SK-N-SH (cell line): ENCODE results near the gene SLC8A1.

Experiments used
- ELF1 ChIP-seq: IDR thresholded peaks from 2 replicates; pipeline ENCODE4 v1.4.0; 2012
- EP300 ChIP-seq, 2 experiments: IDR thresholded peaks; 2 replicates each; pipeline versions ENCODE4 v1.4.0 to v1.6.1; 2012; ENCODE audit warnings: borderline replicate concordance in 1 of 2, low read depth in 1 of 2, low read length in 1 of 2
- FOXM1 ChIP-seq: IDR thresholded peaks from 2 replicates; pipeline ENCODE4 v1.4.0; 2012; ENCODE audit warnings: low read depth, mild to moderate bottlenecking
- JUND ChIP-seq: IDR thresholded peaks from 2 replicates; pipeline ENCODE4 v1.4.0; 2012
- MXI1 ChIP-seq: IDR thresholded peaks from 2 replicates; pipeline ENCODE4 v1.6.1; 2012; ENCODE audit warnings: mild to moderate bottlenecking, low read depth, low read length, improper control_type of control experiment
- POLR2AphosphoS5 ChIP-seq: IDR thresholded peaks from 2 replicates; pipeline ENCODE4 v1.6.1; 2012; ENCODE audit warnings: low read depth, low read length
- SMC3 ChIP-seq: IDR thresholded peaks from 2 replicates; pipeline ENCODE4 v1.6.1; 2012; ENCODE audit warnings: low read depth, low read length, improper control_type of control experiment
- TAF1 ChIP-seq: IDR thresholded peaks from 2 replicates; pipeline ENCODE4 v1.6.1; 2012; ENCODE audit warnings: low read depth, mild to moderate bottlenecking, low read length, moderate library complexity, borderline replicate concordance
- YY1 ChIP-seq: IDR thresholded peaks from 2 replicates; pipeline ENCODE4 v1.4.0; 2012; ENCODE audit warnings: low read depth, mild to moderate bottlenecking
- TF ChIP-seq, protein P1 (sequence below): fragments of 200-600 bp; sonication (generic); IDR thresholded peaks from 2 replicates; pipeline ENCODE4 v1.6.1; 2017; ENCODE audit warnings: antibody characterized with exemption, mild to moderate bottlenecking, moderate library complexity
- TF ChIP-seq, protein P2 (sequence below): fragments of 150-350 bp; IDR thresholded peaks from 2 replicates; pipeline ENCODE4 v1.6.1; 2017; ENCODE audit warnings: antibody characterized with exemption, low read length, low read depth, borderline replicate concordance
- TF ChIP-seq, protein P3 (sequence below): IDR thresholded peaks from 2 replicates; pipeline ENCODE4 v1.6.1; 2012; ENCODE audit warnings: mild to moderate bottlenecking, low read depth, low read length, moderate library complexity
- TF ChIP-seq, protein P4 (sequence below): IDR thresholded peaks from 2 replicates; pipeline ENCODE4 v1.4.0; 2012; ENCODE audit warnings: low read depth

DNA sequence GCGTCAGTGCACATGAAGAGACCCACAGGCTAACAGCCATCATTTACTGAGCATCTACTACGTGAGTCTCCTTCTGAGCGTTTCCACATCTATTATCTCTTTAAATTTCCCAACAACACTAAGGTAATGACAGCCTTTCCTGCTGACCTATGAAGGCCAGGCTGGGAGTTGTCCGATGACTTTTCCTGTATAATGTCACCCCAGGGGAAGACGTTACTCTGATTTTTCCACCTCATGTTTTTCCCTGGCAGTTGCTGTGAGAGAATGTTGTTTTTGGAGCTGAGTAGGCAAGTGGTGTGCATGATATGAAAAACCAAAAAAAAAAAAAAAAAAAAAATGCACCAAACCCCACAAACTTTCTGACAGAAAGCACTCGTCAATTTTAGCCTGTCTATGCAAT, 207.6 kb downstream of the SLC8A1 start:
- TF ChIP-seq ELF1 (no peak), JUND (no peak), FOXM1 (no peak), SMC3 (no peak), TAF1 (no peak), EP300 (IDR thresholded peaks at IDR 0.05; ENCODE audit: borderline replicate concordance in 1 of 2, low read depth in 1 of 2, low read length in 1 of 2) (no peak), MXI1 (no peak), POLR2AphosphoS5 (no peak), YY1 (no peak)
- TF ChIP-seq, protein P1, sequence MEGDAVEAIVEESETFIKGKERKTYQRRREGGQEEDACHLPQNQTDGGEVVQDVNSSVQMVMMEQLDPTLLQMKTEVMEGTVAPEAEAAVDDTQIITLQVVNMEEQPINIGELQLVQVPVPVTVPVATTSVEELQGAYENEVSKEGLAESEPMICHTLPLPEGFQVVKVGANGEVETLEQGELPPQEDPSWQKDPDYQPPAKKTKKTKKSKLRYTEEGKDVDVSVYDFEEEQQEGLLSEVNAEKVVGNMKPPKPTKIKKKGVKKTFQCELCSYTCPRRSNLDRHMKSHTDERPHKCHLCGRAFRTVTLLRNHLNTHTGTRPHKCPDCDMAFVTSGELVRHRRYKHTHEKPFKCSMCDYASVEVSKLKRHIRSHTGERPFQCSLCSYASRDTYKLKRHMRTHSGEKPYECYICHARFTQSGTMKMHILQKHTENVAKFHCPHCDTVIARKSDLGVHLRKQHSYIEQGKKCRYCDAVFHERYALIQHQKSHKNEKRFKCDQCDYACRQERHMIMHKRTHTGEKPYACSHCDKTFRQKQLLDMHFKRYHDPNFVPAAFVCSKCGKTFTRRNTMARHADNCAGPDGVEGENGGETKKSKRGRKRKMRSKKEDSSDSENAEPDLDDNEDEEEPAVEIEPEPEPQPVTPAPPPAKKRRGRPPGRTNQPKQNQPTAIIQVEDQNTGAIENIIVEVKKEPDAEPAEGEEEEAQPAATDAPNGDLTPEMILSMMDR = no peak
- TF ChIP-seq, protein P2, sequence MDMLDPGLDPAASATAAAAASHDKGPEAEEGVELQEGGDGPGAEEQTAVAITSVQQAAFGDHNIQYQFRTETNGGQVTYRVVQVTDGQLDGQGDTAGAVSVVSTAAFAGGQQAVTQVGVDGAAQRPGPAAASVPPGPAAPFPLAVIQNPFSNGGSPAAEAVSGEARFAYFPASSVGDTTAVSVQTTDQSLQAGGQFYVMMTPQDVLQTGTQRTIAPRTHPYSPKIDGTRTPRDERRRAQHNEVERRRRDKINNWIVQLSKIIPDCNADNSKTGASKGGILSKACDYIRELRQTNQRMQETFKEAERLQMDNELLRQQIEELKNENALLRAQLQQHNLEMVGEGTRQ = no peak
- TF ChIP-seq, protein P3, sequence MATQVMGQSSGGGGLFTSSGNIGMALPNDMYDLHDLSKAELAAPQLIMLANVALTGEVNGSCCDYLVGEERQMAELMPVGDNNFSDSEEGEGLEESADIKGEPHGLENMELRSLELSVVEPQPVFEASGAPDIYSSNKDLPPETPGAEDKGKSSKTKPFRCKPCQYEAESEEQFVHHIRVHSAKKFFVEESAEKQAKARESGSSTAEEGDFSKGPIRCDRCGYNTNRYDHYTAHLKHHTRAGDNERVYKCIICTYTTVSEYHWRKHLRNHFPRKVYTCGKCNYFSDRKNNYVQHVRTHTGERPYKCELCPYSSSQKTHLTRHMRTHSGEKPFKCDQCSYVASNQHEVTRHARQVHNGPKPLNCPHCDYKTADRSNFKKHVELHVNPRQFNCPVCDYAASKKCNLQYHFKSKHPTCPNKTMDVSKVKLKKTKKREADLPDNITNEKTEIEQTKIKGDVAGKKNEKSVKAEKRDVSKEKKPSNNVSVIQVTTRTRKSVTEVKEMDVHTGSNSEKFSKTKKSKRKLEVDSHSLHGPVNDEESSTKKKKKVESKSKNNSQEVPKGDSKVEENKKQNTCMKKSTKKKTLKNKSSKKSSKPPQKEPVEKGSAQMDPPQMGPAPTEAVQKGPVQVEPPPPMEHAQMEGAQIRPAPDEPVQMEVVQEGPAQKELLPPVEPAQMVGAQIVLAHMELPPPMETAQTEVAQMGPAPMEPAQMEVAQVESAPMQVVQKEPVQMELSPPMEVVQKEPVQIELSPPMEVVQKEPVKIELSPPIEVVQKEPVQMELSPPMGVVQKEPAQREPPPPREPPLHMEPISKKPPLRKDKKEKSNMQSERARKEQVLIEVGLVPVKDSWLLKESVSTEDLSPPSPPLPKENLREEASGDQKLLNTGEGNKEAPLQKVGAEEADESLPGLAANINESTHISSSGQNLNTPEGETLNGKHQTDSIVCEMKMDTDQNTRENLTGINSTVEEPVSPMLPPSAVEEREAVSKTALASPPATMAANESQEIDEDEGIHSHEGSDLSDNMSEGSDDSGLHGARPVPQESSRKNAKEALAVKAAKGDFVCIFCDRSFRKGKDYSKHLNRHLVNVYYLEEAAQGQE = no peak
- TF ChIP-seq, protein P4, sequence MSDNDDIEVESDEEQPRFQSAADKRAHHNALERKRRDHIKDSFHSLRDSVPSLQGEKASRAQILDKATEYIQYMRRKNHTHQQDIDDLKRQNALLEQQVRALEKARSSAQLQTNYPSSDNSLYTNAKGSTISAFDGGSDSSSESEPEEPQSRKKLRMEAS = no peak
